ENCODE results near the gene RNF113B.

The RNF113B gene

GRCh38 chr13:98214008-98214643 is 37.1 kb upstream of the RNF113B start:
- no peak for DNase-seq (ENCODE audit: low read depth)
- TF ChIP-seq CTCF (IDR thresholded peaks at IDR 0.05; ENCODE audit: low read depth, low read length) (no peak), POLR2A (IDR thresholded peaks at IDR 0.05; ENCODE audit: extremely low read depth, insufficient read length) (no peak), MAX (IDR thresholded peaks at IDR 0.05; ENCODE audit: low read depth, low read length) (no peak), MYC (IDR thresholded peaks at IDR 0.05; ENCODE audit: low read depth, low read length) (no peak)
- H3K4me3 ChIP-seq (ENCODE audit: low read depth, low read length), result no peak overlapping the region

- no peak overlapping the region for H3K4me3 ChIP-seq (ENCODE audit: low read depth, low read length)
- no peak for TF ChIP-seq POLR2A (IDR thresholded peaks at IDR 0.05; ENCODE audit: extremely low read depth, insufficient read length)
- no peak for TF ChIP-seq MAX (IDR thresholded peaks at IDR 0.05; ENCODE audit: low read depth, low read length)
- DNase-seq (ENCODE audit: low read depth), result no peak
Observed at GRCh38 chr13:98213354-98213753, 36.3 kb upstream of the RNF113B start.

- no peak for DNase-seq (ENCODE audit: low read depth)
- no peak for TF ChIP-seq MYC (IDR thresholded peaks at IDR 0.05; ENCODE audit: low read depth, low read length)
- H3K4me3 ChIP-seq (ENCODE audit: low read depth, low read length), result no peak overlapping the region
Observed at GRCh38 chr13:98212763-98213162, 35.7 kb upstream of the RNF113B start.

- DNase-seq (ENCODE audit: low read depth), result no peak
- TF ChIP-seq CTCF (IDR thresholded peaks at IDR 0.05; ENCODE audit: low read depth, low read length) (no peak), MAX (IDR thresholded peaks at IDR 0.05; ENCODE audit: low read depth, low read length) (no peak), POLR2A (IDR thresholded peaks at IDR 0.05; ENCODE audit: extremely low read depth, insufficient read length) (no peak), MYC (IDR thresholded peaks at IDR 0.05; ENCODE audit: low read depth, low read length) (no peak)
- H3K4me3 ChIP-seq (ENCODE audit: low read depth, low read length), result no peak overlapping the region
Observed at GRCh38 chr13:98208606-98209005, 31.5 kb upstream of the RNF113B start.

GRCh38 chr13:98207416-98207815 is 30.3 kb upstream of the RNF113B start:
- DNase-seq (ENCODE audit: low read depth), result no peak
- H3K4me3 ChIP-seq (ENCODE audit: low read depth, low read length), result no peak overlapping the region
- no peak for TF ChIP-seq POLR2A (IDR thresholded peaks at IDR 0.05; ENCODE audit: extremely low read depth, insufficient read length)
- TF ChIP-seq CTCF (IDR thresholded peaks at IDR 0.05; ENCODE audit: low read depth, low read length), result no peak
- no peak for TF ChIP-seq MYC (IDR thresholded peaks at IDR 0.05; ENCODE audit: low read depth, low read length)
- TF ChIP-seq MAX (IDR thresholded peaks at IDR 0.05; ENCODE audit: low read depth, low read length), result no peak

GRCh38 chr13:98206946-98207345 is 29.9 kb upstream of the RNF113B start:
- no peak overlapping the region for H3K4me3 ChIP-seq (ENCODE audit: low read depth, low read length)
- TF ChIP-seq MAX (IDR thresholded peaks at IDR 0.05; ENCODE audit: low read depth, low read length) (no peak), MYC (IDR thresholded peaks at IDR 0.05; ENCODE audit: low read depth, low read length) (no peak), CTCF (IDR thresholded peaks at IDR 0.05; ENCODE audit: low read depth, low read length) (no peak), POLR2A (IDR thresholded peaks at IDR 0.05; ENCODE audit: extremely low read depth, insufficient read length) (no peak)
- no peak for DNase-seq (ENCODE audit: low read depth)

- TF ChIP-seq CTCF (IDR thresholded peaks at IDR 0.05; ENCODE audit: low read depth, low read length), result no peak
- no peak for TF ChIP-seq MYC (IDR thresholded peaks at IDR 0.05; ENCODE audit: low read depth, low read length)
- TF ChIP-seq MAX (IDR thresholded peaks at IDR 0.05; ENCODE audit: low read depth, low read length), result no peak
- no peak for TF ChIP-seq POLR2A (IDR thresholded peaks at IDR 0.05; ENCODE audit: extremely low read depth, insufficient read length)
- DNase-seq (ENCODE audit: low read depth), result no peak
- no peak overlapping the region for H3K4me3 ChIP-seq (ENCODE audit: low read depth, low read length)
Observed at GRCh38 chr13:98204546-98204945, 27.5 kb upstream of the RNF113B start.
